Suppressor macrophage treated with lipopolysaccharide for 1 hour (primary cell): ENCODE measurements around the gene APEH.
"Not testable (repeated sequence)": the region's sequence is repeated elsewhere in the genome, so short reads cannot be mapped to it uniquely, and the experiment has no call there.

Experiments used
- DNase-seq, 3 donors: peaks; one replicate each; pipeline ENCODE4 v3.0.0-alpha.2; 2020 to 2022

APEH gene

GRCh38 chr3:49694409-49695070 is 20.4 kb downstream of the APEH start:
- not testable (repeated sequence) for DNase-seq

GRCh38 chr3:49695350-49696015 is 21.3 kb downstream of the APEH start:
- not testable (repeated sequence) for DNase-seq

GRCh38 chr3:49699281-49699979 is 25.3 kb downstream of the APEH start:
- DNase-seq, result no peak

GRCh38 chr3:49700014-49700413 is 25.9 kb downstream of the APEH start:
- DNase-seq, result no peak

GRCh38 chr3:49700453-49701128 is 26.4 kb downstream of the APEH start:
- no peak for DNase-seq

- peak in 1 of 3 donors; percentile 31 for DNase-seq
Observed at GRCh38 chr3:49701388-49702077, 27.4 kb downstream of the APEH start.

- no peak for DNase-seq
Observed at GRCh38 chr3:49702672-49703071, 28.5 kb downstream of the APEH start.

- peak; percentile 77 to 82 (median 79) for DNase-seq
Observed at GRCh38 chr3:49703443-49703927, 29.3 kb downstream of the APEH start.

- DNase-seq, result no peak
Observed at GRCh38 chr3:49703956-49704355, 29.8 kb downstream of the APEH start.

- no peak for DNase-seq
Observed at GRCh38 chr3:49704629-49705028, 30.5 kb downstream of the APEH start.

- DNase-seq, result no peak
Observed at GRCh38 chr3:49705390-49705960, 31.3 kb downstream of the APEH start.

GRCh38 chr3:49706456-49707112 is 32.4 kb downstream of the APEH start:
- no peak for DNase-seq

GRCh38 chr3:49707113-49707480 is 32.9 kb downstream of the APEH start:
- DNase-seq, result no peak

GRCh38 chr3:49709852-49710251 is 35.7 kb downstream of the APEH start:
- DNase-seq, result no peak

- no peak for DNase-seq
Observed at GRCh38 chr3:49711489-49711888, 37.3 kb downstream of the APEH start.

GRCh38 chr3:49712166-49712565 is 38.0 kb downstream of the APEH start:
- DNase-seq, result no peak

GRCh38 chr3:49712631-49713317 is 38.6 kb downstream of the APEH start:
- no peak for DNase-seq

GRCh38 chr3:49713336-49714105 is 39.4 kb downstream of the APEH start:
- no peak for DNase-seq

- no peak for DNase-seq
Observed at GRCh38 chr3:49714728-49715550, 40.8 kb downstream of the APEH start.
